ENCODE measurements around the gene POMT1. TPM values are rescaled to one million over a fixed set of nuclear protein-coding genes. Genes with fewer than 3 reads are reported as not detected.
"Not testable (repeated sequence)": the region's sequence is repeated elsewhere in the genome, so short reads cannot be mapped to it uniquely, and the experiment has no call there.

POMT1 gene
- total RNA-seq, 3 donors from 2014 or later (not counting 1 experiment from before 2014, with no cell fraction given): 35.5 to 38.8 (median 36.3) TPM

GRCh38 chr9:131468031-131468430 lies 34.7 kb upstream of the POMT1 start:
- H3K27me3 Mint-ChIP-seq (ENCODE audit: low read depth in 2 of 2): no peaks in the 10 kb centered on the region
- H3K36me3 ChIP-seq (ENCODE audit: control insufficient read depth, insufficient read depth, low read length): peaks cover 85% of the 10 kb centered on the region
- no peaks in the 10 kb centered on the region for H3K27me3 ChIP-seq (ENCODE audit: control insufficient read depth, insufficient read depth, low read length)
- no peaks in the 10 kb centered on the region for H3K4me1 ChIP-seq (ENCODE audit: control insufficient read depth, insufficient read depth, low read length)
- intact Hi-C loops (cut with micrococcal nuclease): no loop called here
- no peak overlapping the region for H3K4me3 Mint-ChIP-seq
- H3K36me3 Mint-ChIP-seq: no peaks in the 10 kb centered on the region
- H3K27ac ChIP-seq (ENCODE audit: low read length): no peak overlapping the region
- ATAC-seq (no peak), DNase-seq (no peak)
- 88% methylated on average over 2 of the region's 4 CpGs for WGBS (ENCODE audit: insufficient coverage)
- peaks cover 7 to 10% of the 10 kb centered on the region in 2 donors for H3K4me1 Mint-ChIP-seq
- H3K27ac Mint-ChIP-seq: no peak overlapping the region
- no peaks in the 10 kb centered on the region for H3K9me3 ChIP-seq (ENCODE audit: control insufficient read depth, insufficient read depth, low read length)
- H3K9me3 Mint-ChIP-seq: no peaks in the 10 kb centered on the region
- no peak for TF ChIP-seq CTCF (IDR thresholded peaks at IDR 0.05)
- no peak overlapping the region for H3K4me3 ChIP-seq (ENCODE audit: low read length)

GRCh38 chr9:131469356-131469755 lies 33.4 kb upstream of the POMT1 start:
- Mint-ChIP-seq H3K9me3 (no peaks in the 10 kb centered on the region), H3K36me3 (peaks cover 3% of the 10 kb centered on the region), H3K4me1 (peaks cover 7 to 10% of the 10 kb centered on the region in 2 donors), H3K4me3 (no peak overlapping the region), H3K27me3 (ENCODE audit: low read depth in 2 of 2) (no peaks in the 10 kb centered on the region), H3K27ac (peak overlapping the region in 1 of 2 donors; percentile 54)
- intact Hi-C loops (cut with micrococcal nuclease): no loop called here
- DNase-seq: no peak
- TF ChIP-seq CTCF (IDR thresholded peaks at IDR 0.05): no peak
- 97% methylated on average over 6 of the region's 6 CpGs for WGBS (ENCODE audit: insufficient coverage)
- no peak overlapping the region for H3K27ac ChIP-seq (ENCODE audit: low read length)
- ATAC-seq: no peak
- no peaks in the 10 kb centered on the region for H3K27me3 ChIP-seq (ENCODE audit: control insufficient read depth, insufficient read depth, low read length)
- peaks cover 87% of the 10 kb centered on the region for H3K36me3 ChIP-seq (ENCODE audit: control insufficient read depth, insufficient read depth, low read length)
- H3K9me3 ChIP-seq (ENCODE audit: control insufficient read depth, insufficient read depth, low read length): no peaks in the 10 kb centered on the region
- no peak overlapping the region for H3K4me3 ChIP-seq (ENCODE audit: low read length)
- H3K4me1 ChIP-seq (ENCODE audit: control insufficient read depth, insufficient read depth, low read length): no peaks in the 10 kb centered on the region

- H3K27me3 Mint-ChIP-seq (ENCODE audit: low read depth in 2 of 2): no peaks in the 10 kb centered on the region
- no peaks in the 10 kb centered on the region for H3K9me3 ChIP-seq (ENCODE audit: control insufficient read depth, insufficient read depth, low read length)
- peaks cover 10 to 11% of the 10 kb centered on the region in 2 donors for H3K4me1 Mint-ChIP-seq
- no peaks in the 10 kb centered on the region for H3K4me1 ChIP-seq (ENCODE audit: control insufficient read depth, insufficient read depth, low read length)
- WGBS (ENCODE audit: insufficient coverage): 97% methylated on average over 16 of the region's 16 CpGs
- H3K9me3 Mint-ChIP-seq: no peaks in the 10 kb centered on the region
- H3K27ac Mint-ChIP-seq: peak overlapping the region; percentile 24 to 54
- no peaks in the 10 kb centered on the region for H3K27me3 ChIP-seq (ENCODE audit: control insufficient read depth, insufficient read depth, low read length)
- ATAC-seq (no peak), DNase-seq (no peak)
- no peak overlapping the region for H3K27ac ChIP-seq (ENCODE audit: low read length)
- H3K4me3 ChIP-seq (ENCODE audit: low read length): no peak overlapping the region
- H3K4me3 Mint-ChIP-seq: no peak overlapping the region
- TF ChIP-seq CTCF (IDR thresholded peaks at IDR 0.05): no peak
- H3K36me3 ChIP-seq (ENCODE audit: control insufficient read depth, insufficient read depth, low read length): peaks cover 87% of the 10 kb centered on the region
- intact Hi-C loops (cut with micrococcal nuclease): no loop called here
- peaks cover 9% of the 10 kb centered on the region for H3K36me3 Mint-ChIP-seq
Observed at GRCh38 chr9:131469951-131470350, 32.8 kb upstream of the POMT1 start.

GRCh38 chr9:131470581-131470991 lies 32.1 kb upstream of the POMT1 start:
- DNase-seq (no peak), ATAC-seq (no peak)
- H3K27me3 Mint-ChIP-seq (ENCODE audit: low read depth in 2 of 2): no peaks in the 10 kb centered on the region
- no peaks in the 10 kb centered on the region for H3K9me3 ChIP-seq (ENCODE audit: control insufficient read depth, insufficient read depth, low read length)
- H3K4me3 Mint-ChIP-seq: no peak overlapping the region
- intact Hi-C loops (cut with micrococcal nuclease): no loop called here
- peaks cover 10 to 16% of the 10 kb centered on the region in 2 donors for H3K4me1 Mint-ChIP-seq
- H3K36me3 Mint-ChIP-seq: peaks cover 10% of the 10 kb centered on the region
- no peaks in the 10 kb centered on the region for H3K4me1 ChIP-seq (ENCODE audit: control insufficient read depth, insufficient read depth, low read length)
- WGBS (ENCODE audit: insufficient coverage): over 99% methylated on average over 12 of the region's 12 CpGs
- H3K27ac ChIP-seq (ENCODE audit: low read length): no peak overlapping the region
- H3K27me3 ChIP-seq (ENCODE audit: control insufficient read depth, insufficient read depth, low read length): no peaks in the 10 kb centered on the region
- peaks cover 87% of the 10 kb centered on the region for H3K36me3 ChIP-seq (ENCODE audit: control insufficient read depth, insufficient read depth, low read length)
- H3K27ac Mint-ChIP-seq: no peak overlapping the region
- no peak for TF ChIP-seq CTCF (IDR thresholded peaks at IDR 0.05)
- H3K9me3 Mint-ChIP-seq: no peaks in the 10 kb centered on the region
- H3K4me3 ChIP-seq (ENCODE audit: low read length): no peak overlapping the region

- H3K27me3 ChIP-seq (ENCODE audit: control insufficient read depth, insufficient read depth, low read length); H3K27ac Mint-ChIP-seq; H3K9me3 ChIP-seq (ENCODE audit: control insufficient read depth, insufficient read depth, low read length); H3K4me1 ChIP-seq (ENCODE audit: control insufficient read depth, insufficient read depth, low read length); H3K27ac ChIP-seq (ENCODE audit: low read length); intact Hi-C loops (cut with micrococcal nuclease); ATAC-seq; H3K4me3 Mint-ChIP-seq; H3K27me3 Mint-ChIP-seq (ENCODE audit: low read depth in 2 of 2); DNase-seq; H3K9me3 Mint-ChIP-seq; H3K4me3 ChIP-seq (ENCODE audit: low read length): not testable (repeated sequence)
- H3K36me3 Mint-ChIP-seq: peaks cover 10% of the 10 kb centered on the region
- peaks cover 94% of the 10 kb centered on the region for H3K36me3 ChIP-seq (ENCODE audit: control insufficient read depth, insufficient read depth, low read length)
- H3K4me1 Mint-ChIP-seq: peaks cover 10 to 16% of the 10 kb centered on the region in 2 donors
- 100% methylated on average over 3 of the region's 5 CpGs for WGBS (ENCODE audit: insufficient coverage)
Observed at GRCh38 chr9:131472085-131472484, 30.6 kb upstream of the POMT1 start.

Measured in natural killer cell (primary cell).